Mononuclear cell (primary cell): ENCODE data around the gene NATD1. TPM values are rescaled to one million over a fixed set of nuclear protein-coding genes. Genes with fewer than 3 reads are reported as not detected.

ENCODE experiments used
- H3K27me3 ChIP-seq: 2 replicates; pipeline ENCODE4 v1.6.0; 2011; ENCODE audit warnings: low read length, control low read depth; ENCODE audit not compliant: insufficient read depth
- H3K4me1 ChIP-seq: 2 replicates; pipeline ENCODE4 v1.5.1; 2011; ENCODE audit warnings: mild to moderate bottlenecking, low read length, control low read depth; ENCODE audit not compliant: insufficient read depth
- H3K4me3 ChIP-seq: 2 replicates; pipeline ENCODE4 v1.5.1; 2011; ENCODE audit warnings: mild to moderate bottlenecking, low read length, moderate library complexity
- H3K9me3 ChIP-seq: 2 replicates; pipeline ENCODE4 v1.5.1; 2011; ENCODE audit warnings: low read depth, mild to moderate bottlenecking, control low read depth, low read length
- total RNA-seq: library from RNA; depleted of rRNA; stranded (reverse); fragments of >200 nt; gene quantifications from one replicate; pipeline ENCODE4 v1.2.3, GENCODE V29; 2012

The NATD1 gene
- total RNA-seq: 3.3 TPM

DNA sequence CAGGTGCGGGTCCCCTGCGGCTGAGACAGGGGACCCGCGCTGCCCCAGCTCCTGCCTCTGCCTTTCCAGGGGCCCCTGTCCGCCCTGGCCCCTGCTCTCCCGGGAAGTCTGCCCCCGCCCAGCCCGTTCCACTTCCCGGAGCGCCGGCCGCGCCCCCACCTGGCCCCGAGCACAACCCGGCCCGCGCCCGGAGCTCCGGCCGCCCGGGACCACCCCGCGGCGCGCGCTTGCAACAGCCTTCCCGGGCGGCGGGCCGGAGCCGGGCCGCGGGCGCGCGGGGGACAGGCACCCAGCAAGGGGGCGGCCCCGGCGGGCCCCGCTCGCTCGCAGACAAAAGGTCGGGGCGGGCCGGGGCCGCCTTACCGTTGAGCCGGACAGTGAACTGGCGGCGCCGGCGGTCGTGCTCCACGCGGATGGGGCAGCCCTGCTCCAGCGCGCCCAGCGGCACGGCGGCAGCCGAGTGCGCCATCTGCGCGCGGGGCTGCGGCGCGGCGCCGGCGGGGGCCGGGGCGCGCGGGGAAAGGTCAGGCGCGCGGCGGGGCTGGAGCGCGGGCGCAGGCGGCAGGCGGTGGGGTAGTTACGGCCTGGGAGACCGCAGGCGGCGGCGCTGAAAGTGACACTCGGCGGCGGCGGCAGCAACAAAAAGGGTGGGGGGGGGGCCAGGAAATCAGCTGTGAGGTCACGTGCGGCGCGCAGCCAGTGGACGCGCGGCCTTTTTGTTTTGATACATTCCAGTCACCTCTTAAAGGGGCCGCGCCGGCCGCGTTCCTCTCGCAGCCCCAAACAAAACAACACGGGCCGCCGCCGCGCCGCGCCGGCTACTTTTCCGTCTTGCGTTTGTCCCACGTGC lies at the start of gene NATD1:
TSS of gene NATD1 (minus strand) at position 615 of the 850 bp plus-strand sequence. CDS start at position 469, 146 bp downstream.
- Histone ChIP-seq H3K4me3 (peak within 1 kb of the TSS; percentile 46), H3K27me3 (no peaks in the 10 kb centered on the region), H3K9me3 (no peaks in the 10 kb centered on the region), H3K4me1 (peaks cover 27% of the 10 kb centered on the region)

GRCh38 chr17:21301593-21302550 lies 48.7 kb upstream of the NATD1 start:
- H3K4me3 ChIP-seq: no peak overlapping the region
- no peaks in the 10 kb centered on the region for H3K27me3 ChIP-seq
- H3K4me1 ChIP-seq: no peaks in the 10 kb centered on the region
- H3K9me3 ChIP-seq: no peaks in the 10 kb centered on the region

DNA sequence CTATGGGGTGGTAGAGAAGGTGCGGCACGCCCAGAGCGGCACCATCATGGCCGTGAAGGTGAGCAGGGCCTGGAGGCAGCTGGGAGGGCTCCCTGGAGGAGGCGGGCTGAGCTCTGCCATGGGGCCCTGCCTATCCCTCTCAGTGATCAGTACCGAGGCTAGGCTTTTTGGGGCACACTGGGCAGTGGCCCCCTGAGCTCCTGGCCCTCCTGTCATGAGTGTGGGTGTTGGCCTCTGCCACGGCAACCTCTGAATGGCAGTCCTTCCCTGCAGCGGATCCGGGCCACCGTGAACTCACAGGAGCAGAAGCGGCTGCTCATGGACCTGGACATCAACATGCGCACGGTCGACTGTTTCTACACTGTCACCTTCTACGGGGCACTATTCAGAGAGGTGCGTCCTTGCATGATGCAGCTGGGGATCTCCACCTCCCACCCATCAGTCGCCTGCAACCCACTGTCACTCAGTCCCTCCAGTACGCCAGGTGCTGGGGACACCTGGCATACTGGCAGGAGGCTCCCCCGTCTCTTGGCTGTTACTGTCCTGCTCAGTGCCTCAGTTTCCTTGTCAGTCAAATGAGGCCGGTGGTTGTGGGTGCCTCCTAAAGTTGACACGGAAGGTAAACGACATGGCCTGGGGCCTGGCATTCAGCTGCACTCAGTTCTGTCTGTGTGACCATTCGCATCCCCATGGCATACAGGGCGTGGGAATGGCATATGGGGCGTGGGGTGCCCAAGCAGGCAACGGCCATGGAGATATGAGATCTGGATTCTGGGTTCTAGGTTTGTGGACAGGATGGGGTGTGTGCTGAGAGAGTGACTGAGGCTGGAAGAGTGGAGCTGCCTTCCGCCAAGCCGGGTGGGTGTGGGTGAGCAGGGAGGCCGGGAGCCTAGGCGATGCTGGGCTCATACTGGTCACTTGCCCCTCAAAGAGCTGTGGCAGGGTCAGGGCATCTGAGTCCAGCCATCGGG lies 47.7 kb upstream of the NATD1 start:
- no peaks in the 10 kb centered on the region for H3K9me3 ChIP-seq
- no peaks in the 10 kb centered on the region for H3K4me1 ChIP-seq
- H3K4me3 ChIP-seq: no peak overlapping the region
- H3K27me3 ChIP-seq: no peaks in the 10 kb centered on the region

GRCh38 chr17:21299981-21300600 lies 46.9 kb upstream of the NATD1 start:
- Histone ChIP-seq H3K4me1 (peaks cover 4% of the 10 kb centered on the region), H3K27me3 (no peaks in the 10 kb centered on the region), H3K4me3 (no peak overlapping the region), H3K9me3 (no peaks in the 10 kb centered on the region)

GRCh38 chr17:21298983-21299519 lies 45.8 kb upstream of the NATD1 start:
- H3K9me3 ChIP-seq: no peaks in the 10 kb centered on the region
- H3K27me3 ChIP-seq: no peaks in the 10 kb centered on the region
- no peak overlapping the region for H3K4me3 ChIP-seq
- peaks cover 4% of the 10 kb centered on the region for H3K4me1 ChIP-seq

DNA sequence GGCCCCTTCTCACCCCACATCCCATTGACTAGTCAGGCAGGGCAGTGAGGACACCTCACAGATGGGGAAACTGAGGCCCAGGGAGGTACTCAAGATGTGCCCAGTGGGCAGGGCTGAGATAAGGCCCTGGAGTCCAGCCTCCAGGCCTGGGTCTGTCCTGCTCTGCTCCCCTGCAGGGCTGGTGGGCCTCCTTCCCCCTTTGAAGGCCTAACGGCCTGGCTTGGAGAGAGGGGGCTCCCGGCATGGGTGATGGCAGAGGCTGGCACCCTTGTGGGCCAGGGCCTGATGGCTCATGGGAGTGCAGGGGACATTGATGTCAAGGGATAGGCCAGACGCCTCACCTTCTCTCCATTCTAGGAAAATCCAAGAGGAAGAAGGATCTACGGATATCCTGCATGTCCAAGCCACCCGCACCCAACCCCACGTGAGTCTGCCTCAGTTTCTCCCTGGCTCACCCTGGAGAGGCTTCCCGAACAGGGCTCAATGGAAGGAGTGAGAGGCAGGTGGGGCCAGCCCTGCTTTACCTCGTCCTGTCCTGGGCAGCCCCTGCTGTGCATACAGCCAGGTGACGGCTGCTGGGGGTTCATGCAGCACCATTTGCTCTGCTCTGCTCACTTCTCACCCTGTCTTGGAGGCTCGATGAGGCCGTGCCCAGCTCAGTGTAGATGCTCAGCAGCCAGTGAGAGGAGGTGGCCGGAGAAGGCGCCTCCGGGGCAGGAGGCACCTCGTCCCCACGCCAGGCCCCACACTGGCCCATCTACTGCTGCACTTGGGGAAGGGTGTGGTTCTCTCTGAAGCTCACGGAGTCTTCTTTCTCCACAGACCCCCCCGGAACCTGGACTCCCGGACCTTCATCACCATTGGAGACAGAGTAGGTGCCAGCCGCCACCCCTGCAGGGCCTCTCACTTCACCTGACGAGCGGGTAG lies 45.1 kb upstream of the NATD1 start:
- Histone ChIP-seq H3K4me3 (no peak overlapping the region), H3K4me1 (peaks cover 7% of the 10 kb centered on the region), H3K27me3 (no peaks in the 10 kb centered on the region), H3K9me3 (no peaks in the 10 kb centered on the region)

DNA sequence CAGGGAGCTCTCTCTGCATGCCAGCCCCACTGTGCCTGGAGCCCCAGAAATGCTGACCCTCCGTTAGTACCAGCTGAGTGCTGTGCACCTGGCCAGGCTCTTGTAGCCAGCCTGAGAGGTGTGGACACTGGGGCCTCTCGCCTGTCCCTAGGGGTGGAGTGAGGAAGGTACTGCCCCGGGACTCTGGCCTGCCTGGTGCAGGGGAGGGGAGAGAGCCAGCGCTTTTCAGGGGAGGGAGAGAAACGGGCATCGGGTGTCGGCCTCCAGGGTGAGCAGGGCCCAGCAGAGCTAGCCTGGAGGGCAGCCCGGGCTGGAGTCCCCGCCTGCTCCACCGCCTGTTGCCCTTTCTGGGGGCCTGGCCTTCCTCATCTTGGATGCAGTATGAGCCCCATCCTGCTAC lies 44.4 kb upstream of the NATD1 start:
- Histone ChIP-seq H3K27me3 (no peaks in the 10 kb centered on the region), H3K4me3 (no peak overlapping the region), H3K9me3 (no peaks in the 10 kb centered on the region), H3K4me1 (peaks cover 7% of the 10 kb centered on the region)

DNA sequence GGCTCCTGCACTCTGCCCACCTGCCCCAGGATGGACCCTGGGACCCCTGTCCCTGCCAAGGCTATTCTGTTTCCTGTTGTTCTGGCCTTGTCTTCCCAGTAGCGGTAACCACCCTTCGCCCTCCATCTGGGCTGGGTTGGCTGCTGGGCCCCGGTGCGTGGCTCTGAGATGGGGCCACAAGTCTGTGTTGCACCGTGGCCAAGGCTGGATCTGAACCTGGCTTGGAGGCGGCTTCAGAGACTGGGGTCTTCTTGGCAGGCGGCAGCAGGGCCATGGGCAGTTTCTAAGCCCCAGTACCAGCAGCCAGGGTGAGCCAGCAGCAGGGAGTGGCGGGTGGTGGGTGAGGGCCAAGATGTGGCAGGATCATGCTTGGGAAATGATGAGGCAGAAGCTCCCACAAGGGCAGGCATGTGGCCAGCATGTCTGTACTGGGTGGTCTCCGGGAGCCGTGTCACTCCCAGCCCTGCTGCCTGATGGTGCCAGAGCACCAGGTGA lies 43.9 kb upstream of the NATD1 start:
- Histone ChIP-seq H3K4me1 (peaks cover 7% of the 10 kb centered on the region), H3K4me3 (no peak overlapping the region), H3K27me3 (no peaks in the 10 kb centered on the region), H3K9me3 (no peaks in the 10 kb centered on the region)

- H3K4me3 ChIP-seq: no peak overlapping the region
- no peaks in the 10 kb centered on the region for H3K27me3 ChIP-seq
- no peaks in the 10 kb centered on the region for H3K9me3 ChIP-seq
- peaks cover 12% of the 10 kb centered on the region for H3K4me1 ChIP-seq
Measured at GRCh38 chr17:21296097-21297025, 43.2 kb upstream of the NATD1 start.

DNA sequence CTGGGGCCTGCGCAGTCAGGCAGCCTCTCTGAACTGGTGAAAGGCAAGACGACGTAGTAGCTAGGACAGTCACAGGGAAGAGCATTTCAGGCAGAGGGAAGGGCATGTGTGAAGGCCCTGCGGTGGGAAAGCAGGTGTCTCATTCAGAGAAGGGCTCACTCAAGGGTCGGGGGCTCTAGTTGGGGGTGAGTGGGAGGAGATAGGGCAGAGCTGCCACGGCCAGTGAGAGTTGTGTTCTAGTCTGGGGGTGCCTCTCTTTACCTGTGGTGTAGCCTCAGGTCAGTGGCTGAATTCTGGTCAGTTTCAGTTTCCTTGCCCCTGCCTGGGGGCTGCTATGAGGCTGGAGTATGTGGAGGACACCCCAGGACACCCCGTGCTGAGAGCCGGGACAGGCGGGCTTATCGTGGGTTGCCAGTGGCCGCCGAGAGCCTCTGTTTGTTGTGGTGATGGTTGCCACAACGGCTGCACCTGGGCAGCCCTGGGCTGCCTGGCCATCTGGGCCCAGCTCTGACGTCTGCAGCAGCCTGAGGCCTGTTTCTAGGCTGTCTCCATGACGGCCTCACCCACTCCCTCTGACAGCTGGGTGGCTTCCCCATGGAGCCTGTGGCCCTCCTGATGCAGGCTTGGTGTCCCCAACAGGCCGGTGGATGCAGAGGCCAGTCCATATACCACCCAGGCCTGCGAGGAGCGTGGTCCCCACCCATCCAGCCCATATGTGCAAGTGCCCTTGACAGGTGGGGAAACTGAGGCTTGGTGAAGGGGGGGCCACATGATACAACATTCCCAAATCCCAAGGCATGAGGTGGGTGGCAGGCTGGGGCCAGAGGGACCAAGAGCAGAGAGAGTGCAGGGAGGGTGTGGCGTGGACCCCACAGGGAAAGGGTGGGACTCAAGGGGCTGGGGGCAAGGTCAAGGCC lies 42.1 kb upstream of the NATD1 start:
- peaks cover 15% of the 10 kb centered on the region for H3K4me1 ChIP-seq
- H3K27me3 ChIP-seq: no peaks in the 10 kb centered on the region
- H3K4me3 ChIP-seq: no peak overlapping the region
- no peaks in the 10 kb centered on the region for H3K9me3 ChIP-seq

- Histone ChIP-seq H3K4me1 (peaks cover 23% of the 10 kb centered on the region), H3K4me3 (no peak overlapping the region), H3K27me3 (no peaks in the 10 kb centered on the region), H3K9me3 (no peaks in the 10 kb centered on the region)
Measured at GRCh38 chr17:21294321-21295035, 41.3 kb upstream of the NATD1 start.
